ENCODE data around the gene CACNA2D3. TPM values are rescaled to one million over a fixed set of nuclear protein-coding genes. Genes with fewer than 3 reads are reported as not detected.
A peak's percentile ranks its signal among the peaks of the same experiment; 100 is the strongest.

Gene CACNA2D3
- total RNA-seq, 1 donor from 2014 or later, result 21.2 TPM

GRCh38 chr3:54159917-54160316, 37.6 kb downstream of the CACNA2D3 start:
- intact Hi-C loops (cut with micrococcal nuclease), result no loop called here
- no peaks in the 10 kb centered on the region for H3K27me3 ChIP-seq (ENCODE audit: low read depth)
- no peak overlapping the region for H3K4me3 ChIP-seq
- no peak for DNase-seq
- H3K4me1 ChIP-seq, result peaks cover 20% of the 10 kb centered on the region
- H3K9me3 ChIP-seq (replicated peaks), result no peaks in the 10 kb centered on the region
- no peaks in the 10 kb centered on the region for H3K36me3 ChIP-seq
- no peak for TF ChIP-seq CTCF (IDR thresholded peaks at IDR 0.05; ENCODE audit: borderline replicate concordance)
- no peak overlapping the region for H3K27ac ChIP-seq (replicated peaks)

GRCh38 chr3:54163441-54163840, 41.1 kb downstream of the CACNA2D3 start:
- Histone ChIP-seq H3K4me1 (peaks cover 19% of the 10 kb centered on the region), H3K9me3 (replicated peaks) (no peaks in the 10 kb centered on the region), H3K36me3 (no peaks in the 10 kb centered on the region), H3K27me3 (ENCODE audit: low read depth) (no peaks in the 10 kb centered on the region), H3K27ac (replicated peaks) (no peak overlapping the region), H3K4me3 (no peak overlapping the region)
- intact Hi-C loops (cut with micrococcal nuclease), result no loop called here
- TF ChIP-seq CTCF (IDR thresholded peaks at IDR 0.05; ENCODE audit: borderline replicate concordance), result no peak
- no peak for DNase-seq

GRCh38 chr3:54164192-54164975, 42.0 kb downstream of the CACNA2D3 start:
- Histone ChIP-seq H3K36me3 (no peaks in the 10 kb centered on the region), H3K4me1 (peaks cover 11% of the 10 kb centered on the region)

GRCh38 chr3:54165865-54166264, 43.5 kb downstream of the CACNA2D3 start:
- peak; percentile 26 for DNase-seq
- TF ChIP-seq CTCF (IDR thresholded peaks at IDR 0.05; ENCODE audit: borderline replicate concordance), result no peak
- intact Hi-C loops (cut with micrococcal nuclease), result no loop called here

More at GRCh38 chr3:54164192-54164975, 42.0 kb downstream of the CACNA2D3 start:
- Histone ChIP-seq H3K27ac (replicated peaks) (no peak overlapping the region), H3K4me3 (no peak overlapping the region), H3K27me3 (ENCODE audit: low read depth) (no peaks in the 10 kb centered on the region), H3K9me3 (replicated peaks) (no peaks in the 10 kb centered on the region)
- TF ChIP-seq CTCF (IDR thresholded peaks at IDR 0.05; ENCODE audit: borderline replicate concordance), result no peak
- intact Hi-C loops (cut with micrococcal nuclease), result no loop called here
- DNase-seq, result no peak

GRCh38 chr3:54167999-54168398, 45.6 kb downstream of the CACNA2D3 start:
- Histone ChIP-seq H3K4me1 (peaks cover 7% of the 10 kb centered on the region), H3K36me3 (no peaks in the 10 kb centered on the region), H3K4me3 (no peak overlapping the region), H3K27me3 (ENCODE audit: low read depth) (no peaks in the 10 kb centered on the region), H3K27ac (replicated peaks) (no peak overlapping the region), H3K9me3 (replicated peaks) (no peaks in the 10 kb centered on the region)
- intact Hi-C loops (cut with micrococcal nuclease), result no loop called here
- no peak for TF ChIP-seq CTCF (IDR thresholded peaks at IDR 0.05; ENCODE audit: borderline replicate concordance)
- no peak for DNase-seq

More at GRCh38 chr3:54165865-54166264, 43.5 kb downstream of the CACNA2D3 start:
- H3K4me1 ChIP-seq, result peaks cover 11% of the 10 kb centered on the region
- H3K4me3 ChIP-seq, result no peak overlapping the region
- H3K36me3 ChIP-seq, result no peaks in the 10 kb centered on the region
- no peak overlapping the region for H3K27ac ChIP-seq (replicated peaks)
- H3K9me3 ChIP-seq (replicated peaks), result no peaks in the 10 kb centered on the region
- H3K27me3 ChIP-seq (ENCODE audit: low read depth), result no peaks in the 10 kb centered on the region
